ENCODE measurements around the gene CAPN8.

The CAPN8 gene

GRCh38 chr1:223711747-223712193 lies 46.3 kb upstream of the CAPN8 start:
- peak overlapping the region in 1 of 2 experiments; percentile 88 for H3K4ac ChIP-seq (ENCODE audit: low read depth in 1 of 2, low read length in 2 of 2)
- H3K36me3 ChIP-seq (ENCODE audit: control insufficient read depth in 1 of 2, insufficient read depth in 2 of 2, low read depth in 1 of 2, low read length in 2 of 2) = peaks cover 6 to 24% of the 10 kb centered on the region in 2 experiments
- H4K91ac ChIP-seq (ENCODE audit: low read length) = peak overlapping the region; percentile 76
- no peak overlapping the region for H4K8ac ChIP-seq (ENCODE audit: low read length)
- H3K4me1 ChIP-seq (ENCODE audit: control insufficient read depth, insufficient read depth, low read depth, low read length) = peaks cover 34% of the 10 kb centered on the region
- no peak for DNase-seq
- peak overlapping the region; percentile 85 for H3K27ac ChIP-seq (ENCODE audit: low read length, poor library complexity, severe bottlenecking)
- H2AFZ ChIP-seq (ENCODE audit: low read depth, low read length) = no peak overlapping the region
- H3K9ac ChIP-seq (ENCODE audit: low read length) = peak overlapping the region; percentile 99
- H2BK12ac ChIP-seq (ENCODE audit: low read length in 2 of 2) = peak overlapping the region; percentile 4 to 96
- peak overlapping the region; percentile 44 for H3K4me2 ChIP-seq (ENCODE audit: low read length, poor library complexity, severe bottlenecking)
- peak overlapping the region; percentile 24 for H2BK5ac ChIP-seq (ENCODE audit: low read depth, low read length, poor library complexity, severe bottlenecking)
- no peak overlapping the region for H3K23ac ChIP-seq (ENCODE audit: low read length in 2 of 2)
- H3K4me3 ChIP-seq (ENCODE audit: insufficient read depth in 1 of 2, low read depth in 1 of 2, low read length in 2 of 2) = peak overlapping the region; percentile 34 to 55
- WGBS = 83% methylated on average over 13 of the region's 15 CpGs
- H3K27me3 ChIP-seq (ENCODE audit: control insufficient read depth in 1 of 2, insufficient read depth in 1 of 2, low read length in 2 of 2) = no peaks in the 10 kb centered on the region
- no peaks in the 10 kb centered on the region for H3K9me3 ChIP-seq (ENCODE audit: control insufficient read depth, low read length)
- H2AK5ac ChIP-seq (ENCODE audit: low read length, severe bottlenecking) = peak overlapping the region; percentile 84
- H3K79me1 ChIP-seq (replicated peaks; ENCODE audit: low read length, poor library complexity, severe bottlenecking) = peaks cover 4% of the 10 kb centered on the region
- H2BK15ac ChIP-seq (ENCODE audit: low read depth, poor library complexity, severe bottlenecking) = peak overlapping the region; percentile 55
- peak overlapping the region; percentile 75 for H2BK120ac ChIP-seq (ENCODE audit: low read depth, low read length)
- peak overlapping the region in 1 of 2 experiments; percentile 93 for H3K18ac ChIP-seq (ENCODE audit: low read depth in 1 of 2, low read length in 2 of 2)
- no peak overlapping the region for H3K14ac ChIP-seq (ENCODE audit: low read length in 2 of 2)

GRCh38 chr1:223711173-223711572 lies 45.7 kb upstream of the CAPN8 start:
- 100% methylated on average over 1 of the region's 1 CpG for WGBS
- H3K36me3 ChIP-seq (ENCODE audit: control insufficient read depth in 1 of 2, insufficient read depth in 2 of 2, low read depth in 1 of 2, low read length in 2 of 2) = peaks cover under 1 to 18% of the 10 kb centered on the region in 2 experiments
- no peak overlapping the region for H3K23ac ChIP-seq (ENCODE audit: low read length in 2 of 2)

DNA sequence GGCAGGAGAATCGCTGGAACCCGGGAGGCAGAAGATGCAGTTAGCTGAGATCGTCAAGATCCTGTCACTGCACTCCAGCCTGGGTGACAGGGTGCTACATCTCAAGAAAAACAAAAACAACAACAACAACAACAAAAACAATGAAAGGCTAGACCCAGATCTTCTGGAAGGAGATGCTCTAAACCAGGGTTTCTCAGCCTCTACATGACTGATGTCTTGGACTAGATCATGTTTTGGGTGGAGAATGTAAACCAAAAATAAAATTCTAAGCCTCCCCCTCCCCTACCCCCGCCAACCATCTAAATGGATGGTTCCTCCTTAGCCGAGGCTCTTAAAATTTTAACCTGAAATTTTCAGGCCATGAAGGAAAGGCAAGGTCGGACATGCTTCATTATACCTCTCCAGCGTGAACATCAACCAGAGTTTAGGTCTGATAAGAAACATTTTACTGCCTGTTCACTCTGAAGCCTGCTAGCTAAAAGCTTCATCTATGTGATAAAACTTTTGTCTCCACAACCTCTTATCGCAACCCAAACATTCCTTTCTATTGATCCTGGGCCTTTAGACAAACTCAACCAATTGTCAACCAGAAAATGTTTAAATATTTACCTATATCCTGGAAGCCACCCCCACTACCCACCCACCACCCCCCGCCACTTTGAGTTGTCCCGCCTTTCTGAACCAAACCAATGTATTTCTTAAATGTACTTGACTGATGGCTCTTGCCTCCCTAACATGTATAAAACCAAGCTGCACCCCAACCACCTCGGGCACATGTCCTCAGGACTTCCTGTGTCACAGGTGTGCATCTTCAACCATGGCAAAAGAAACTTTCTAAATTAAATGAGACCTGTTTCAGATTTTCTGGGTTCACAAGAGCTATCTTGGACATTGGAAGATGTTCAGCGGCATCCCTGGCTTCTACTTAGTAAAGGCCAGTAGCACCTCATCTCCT lies 45.0 kb upstream of the CAPN8 start:
- Histone ChIP-seq H2AK5ac (ENCODE audit: low read length, severe bottlenecking) (peak overlapping the region; percentile 81), H2BK12ac (ENCODE audit: low read length in 2 of 2) (peak overlapping the region in 1 of 2 experiments; percentile 15), H3K14ac (ENCODE audit: low read length in 2 of 2) (no peak overlapping the region), H3K27ac (ENCODE audit: low read length, poor library complexity, severe bottlenecking) (no peak overlapping the region), H3K4ac (ENCODE audit: low read depth in 1 of 2, low read length in 2 of 2) (no peak overlapping the region), H2BK120ac (ENCODE audit: low read depth, low read length) (no peak overlapping the region), H3K4me3 (ENCODE audit: insufficient read depth in 1 of 2, low read depth in 1 of 2, low read length in 2 of 2) (no peak overlapping the region), H3K18ac (ENCODE audit: low read depth in 1 of 2, low read length in 2 of 2) (no peak overlapping the region), H3K9ac (ENCODE audit: low read length) (peak overlapping the region; percentile 99), H4K91ac (ENCODE audit: low read length) (no peak overlapping the region), H2BK15ac (ENCODE audit: low read depth, poor library complexity, severe bottlenecking) (no peak overlapping the region), H3K4me1 (ENCODE audit: control insufficient read depth, insufficient read depth, low read depth, low read length) (peaks cover 32% of the 10 kb centered on the region), H3K27me3 (ENCODE audit: control insufficient read depth in 1 of 2, insufficient read depth in 1 of 2, low read length in 2 of 2) (no peaks in the 10 kb centered on the region), H4K8ac (ENCODE audit: low read length) (no peak overlapping the region), H3K9me3 (ENCODE audit: control insufficient read depth, low read length) (no peaks in the 10 kb centered on the region), H3K4me2 (ENCODE audit: low read length, poor library complexity, severe bottlenecking) (no peak overlapping the region), H3K36me3 (ENCODE audit: control insufficient read depth in 1 of 2, insufficient read depth in 2 of 2, low read depth in 1 of 2, low read length in 2 of 2) (peaks cover 0 to 11% of the 10 kb centered on the region in 2 experiments), H2AFZ (ENCODE audit: low read depth, low read length) (no peak overlapping the region), H3K23ac (ENCODE audit: low read length in 2 of 2) (no peak overlapping the region), H2BK5ac (ENCODE audit: low read depth, low read length, poor library complexity, severe bottlenecking) (no peak overlapping the region), H3K79me1 (replicated peaks; ENCODE audit: low read length, poor library complexity, severe bottlenecking) (peaks cover 4% of the 10 kb centered on the region)
- no peak for DNase-seq
- WGBS = 92% methylated on average over 12 of the region's 12 CpGs

More at GRCh38 chr1:223711173-223711572, 45.7 kb upstream of the CAPN8 start:
- Histone ChIP-seq H3K4ac (ENCODE audit: low read depth in 1 of 2, low read length in 2 of 2) (no peak overlapping the region), H2AFZ (ENCODE audit: low read depth, low read length) (no peak overlapping the region), H2AK5ac (ENCODE audit: low read length, severe bottlenecking) (peak overlapping the region; percentile 81), H2BK12ac (ENCODE audit: low read length in 2 of 2) (peak overlapping the region; percentile 15 to 30), H3K27ac (ENCODE audit: low read length, poor library complexity, severe bottlenecking) (no peak overlapping the region), H4K91ac (ENCODE audit: low read length) (no peak overlapping the region), H3K9me3 (ENCODE audit: control insufficient read depth, low read length) (no peaks in the 10 kb centered on the region), H3K79me1 (replicated peaks; ENCODE audit: low read length, poor library complexity, severe bottlenecking) (peaks cover 4% of the 10 kb centered on the region), H3K18ac (ENCODE audit: low read depth in 1 of 2, low read length in 2 of 2) (no peak overlapping the region), H3K27me3 (ENCODE audit: control insufficient read depth in 1 of 2, insufficient read depth in 1 of 2, low read length in 2 of 2) (no peaks in the 10 kb centered on the region), H3K4me3 (ENCODE audit: insufficient read depth in 1 of 2, low read depth in 1 of 2, low read length in 2 of 2) (no peak overlapping the region), H2BK5ac (ENCODE audit: low read depth, low read length, poor library complexity, severe bottlenecking) (no peak overlapping the region), H2BK120ac (ENCODE audit: low read depth, low read length) (no peak overlapping the region), H3K9ac (ENCODE audit: low read length) (peak overlapping the region; percentile 99), H3K4me2 (ENCODE audit: low read length, poor library complexity, severe bottlenecking) (no peak overlapping the region), H2BK15ac (ENCODE audit: low read depth, poor library complexity, severe bottlenecking) (peak overlapping the region; percentile 34), H4K8ac (ENCODE audit: low read length) (no peak overlapping the region), H3K14ac (ENCODE audit: low read length in 2 of 2) (no peak overlapping the region), H3K4me1 (ENCODE audit: control insufficient read depth, insufficient read depth, low read depth, low read length) (peaks cover 30% of the 10 kb centered on the region)
- no peak for DNase-seq

GRCh38 chr1:223709598-223709997 lies 44.1 kb upstream of the CAPN8 start:
- Histone ChIP-seq H2AFZ (ENCODE audit: low read depth, low read length) (no peak overlapping the region), H3K4me2 (ENCODE audit: low read length, poor library complexity, severe bottlenecking) (no peak overlapping the region), H3K4me1 (ENCODE audit: control insufficient read depth, insufficient read depth, low read depth, low read length) (peaks cover 31% of the 10 kb centered on the region), H3K27ac (ENCODE audit: low read length, poor library complexity, severe bottlenecking) (no peak overlapping the region), H2BK120ac (ENCODE audit: low read depth, low read length) (no peak overlapping the region), H2AK5ac (ENCODE audit: low read length, severe bottlenecking) (no peak overlapping the region), H3K79me1 (replicated peaks; ENCODE audit: low read length, poor library complexity, severe bottlenecking) (peaks cover 4% of the 10 kb centered on the region), H2BK5ac (ENCODE audit: low read depth, low read length, poor library complexity, severe bottlenecking) (no peak overlapping the region), H3K23ac (ENCODE audit: low read length in 2 of 2) (no peak overlapping the region), H3K4me3 (ENCODE audit: insufficient read depth in 1 of 2, low read depth in 1 of 2, low read length in 2 of 2) (no peak overlapping the region), H3K9me3 (ENCODE audit: control insufficient read depth, low read length) (no peaks in the 10 kb centered on the region), H3K14ac (ENCODE audit: low read length in 2 of 2) (no peak overlapping the region), H2BK15ac (ENCODE audit: low read depth, poor library complexity, severe bottlenecking) (no peak overlapping the region), H3K9ac (ENCODE audit: low read length) (no peak overlapping the region), H4K8ac (ENCODE audit: low read length) (no peak overlapping the region), H3K18ac (ENCODE audit: low read depth in 1 of 2, low read length in 2 of 2) (no peak overlapping the region), H3K27me3 (ENCODE audit: control insufficient read depth in 1 of 2, insufficient read depth in 1 of 2, low read length in 2 of 2) (no peaks in the 10 kb centered on the region), H3K4ac (ENCODE audit: low read depth in 1 of 2, low read length in 2 of 2) (no peak overlapping the region), H2BK12ac (ENCODE audit: low read length in 2 of 2) (no peak overlapping the region), H3K36me3 (ENCODE audit: control insufficient read depth in 1 of 2, insufficient read depth in 2 of 2, low read depth in 1 of 2, low read length in 2 of 2) (peaks cover 0 to 8% of the 10 kb centered on the region in 2 experiments), H4K91ac (ENCODE audit: low read length) (no peak overlapping the region)
- WGBS = 56% methylated on average over 2 of the region's 3 CpGs
- no peak for DNase-seq

Data from mesenchymal stem cell (in vitro differentiated cells and primary cell).